OCI-M2 (cell line): ENCODE data around the gene NAALADL2.

Experiments used
- DNase-seq: peaks from one replicate; lab custom pipeline; 2025; ENCODE audit not compliant: unreplicated experiment; lab: John Stamatoyannopoulos, UW

The NAALADL2 gene

DNA sequence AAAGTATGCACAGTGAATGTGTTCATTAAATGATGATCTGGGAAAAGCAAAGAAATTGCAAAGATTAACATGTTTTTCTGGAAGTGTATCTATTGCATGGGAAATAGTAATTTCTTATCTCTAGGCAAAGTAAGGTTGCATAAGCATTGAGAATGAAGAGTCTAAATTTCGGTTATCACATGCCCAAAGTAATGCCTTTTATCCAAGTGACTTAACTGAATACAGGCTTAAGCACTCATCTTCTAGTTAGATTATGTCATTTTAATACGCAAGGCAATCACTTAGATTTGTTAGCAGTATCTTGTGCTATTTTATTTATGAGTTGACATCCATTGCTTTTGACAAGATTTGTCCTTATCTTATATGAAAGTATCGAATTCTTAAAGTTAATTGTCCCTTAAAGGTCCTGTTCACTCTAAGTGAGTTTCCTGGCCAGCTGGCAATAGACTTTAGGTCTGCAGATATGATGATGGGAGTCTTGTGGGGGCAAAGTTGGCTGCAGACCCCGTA is 100.5 kb downstream of the NAALADL2 start:
- no peak for DNase-seq

DNA sequence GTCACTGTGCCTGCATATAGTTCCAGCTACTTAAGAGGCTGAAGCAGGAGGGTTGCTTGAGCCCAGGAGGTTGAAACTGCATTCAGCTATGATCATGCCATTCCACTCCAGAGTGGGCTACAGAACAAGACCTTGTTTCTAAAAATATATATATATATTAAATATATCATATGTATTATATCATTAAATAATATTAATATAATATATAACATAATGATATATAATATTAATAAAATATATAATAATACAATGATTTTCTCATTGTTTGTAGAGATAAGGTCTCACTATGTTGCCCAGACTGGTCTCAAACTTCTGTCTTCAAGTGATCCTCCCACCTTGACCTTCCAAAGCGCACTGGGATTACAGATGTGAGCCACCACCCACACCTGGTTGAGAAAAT is 101.8 kb downstream of the NAALADL2 start:
- no peak for DNase-seq

GRCh38 chr3:174973465-174973864 is 114.3 kb downstream of the NAALADL2 start:
- no peak for DNase-seq

GRCh38 chr3:174986685-174987084 is 127.6 kb downstream of the NAALADL2 start:
- DNase-seq, result no peak

DNA sequence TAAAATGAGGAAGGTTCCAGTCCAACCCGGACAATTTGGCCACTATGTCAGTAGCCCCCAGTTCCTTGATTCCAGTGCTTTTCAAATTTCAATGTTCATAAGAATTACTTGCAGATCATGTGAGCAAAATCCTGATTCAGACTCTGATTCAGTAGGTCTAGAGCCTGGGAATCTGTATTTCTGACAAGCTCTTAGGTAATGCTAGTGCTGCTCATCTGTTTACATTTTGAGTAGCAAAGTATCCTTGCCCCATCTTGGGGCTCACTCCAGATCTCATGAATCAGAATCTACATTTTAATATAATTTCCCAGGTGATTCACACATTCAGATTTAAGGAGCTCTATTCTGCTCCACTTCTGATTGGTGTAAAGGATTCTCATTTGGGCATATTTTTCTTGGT is 142.0 kb downstream of the NAALADL2 start:
- no peak for DNase-seq

DNA sequence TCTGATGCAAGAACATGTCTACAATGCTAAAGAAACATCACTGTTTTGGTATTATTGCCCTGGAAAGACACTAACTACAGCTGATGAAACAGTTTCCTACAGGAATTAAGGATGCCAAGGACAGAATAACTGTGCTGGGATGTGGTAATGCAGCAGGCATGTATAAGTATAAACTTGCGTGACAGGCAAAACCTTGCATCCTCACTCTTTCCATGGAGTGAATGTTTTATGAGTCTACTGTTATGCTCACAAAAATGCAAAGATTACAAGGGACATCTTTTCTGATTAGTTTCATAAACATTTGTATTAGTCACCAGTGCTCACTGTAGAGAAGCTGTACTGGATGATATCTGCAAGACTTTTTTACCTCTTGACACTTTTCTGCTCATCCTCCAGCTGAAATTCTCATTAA is 143.6 kb downstream of the NAALADL2 start:
- DNase-seq, result no peak

- no peak for DNase-seq
Measured at GRCh38 chr3:175003590-175003989, 144.5 kb downstream of the NAALADL2 start.

- no peak for DNase-seq
Measured at GRCh38 chr3:175005193-175005592, 146.1 kb downstream of the NAALADL2 start.

DNA sequence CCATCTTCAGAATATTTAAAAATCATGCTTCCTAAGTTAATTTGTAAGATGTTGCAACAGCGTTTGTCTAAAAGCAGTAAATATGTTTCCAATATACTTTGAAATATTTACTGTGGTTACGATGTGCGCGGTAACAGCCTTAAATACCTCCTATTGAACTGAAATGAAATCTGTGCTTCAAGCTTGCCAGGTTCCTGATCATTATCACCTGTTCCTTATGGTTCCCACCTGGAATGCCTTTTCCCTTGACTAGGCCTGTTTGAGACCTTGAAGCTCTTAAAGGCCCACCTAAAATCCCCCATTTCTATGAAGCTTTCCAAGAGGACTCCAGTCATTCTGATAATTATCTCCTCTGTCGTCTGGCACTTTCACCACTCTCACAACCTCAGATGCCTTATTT is 146.7 kb downstream of the NAALADL2 start:
- no peak for DNase-seq

GRCh38 chr3:175007306-175007705 is 148.2 kb downstream of the NAALADL2 start:
- no peak for DNase-seq

- DNase-seq, result no peak
Measured at GRCh38 chr3:175009295-175009694, 150.2 kb downstream of the NAALADL2 start.

DNA sequence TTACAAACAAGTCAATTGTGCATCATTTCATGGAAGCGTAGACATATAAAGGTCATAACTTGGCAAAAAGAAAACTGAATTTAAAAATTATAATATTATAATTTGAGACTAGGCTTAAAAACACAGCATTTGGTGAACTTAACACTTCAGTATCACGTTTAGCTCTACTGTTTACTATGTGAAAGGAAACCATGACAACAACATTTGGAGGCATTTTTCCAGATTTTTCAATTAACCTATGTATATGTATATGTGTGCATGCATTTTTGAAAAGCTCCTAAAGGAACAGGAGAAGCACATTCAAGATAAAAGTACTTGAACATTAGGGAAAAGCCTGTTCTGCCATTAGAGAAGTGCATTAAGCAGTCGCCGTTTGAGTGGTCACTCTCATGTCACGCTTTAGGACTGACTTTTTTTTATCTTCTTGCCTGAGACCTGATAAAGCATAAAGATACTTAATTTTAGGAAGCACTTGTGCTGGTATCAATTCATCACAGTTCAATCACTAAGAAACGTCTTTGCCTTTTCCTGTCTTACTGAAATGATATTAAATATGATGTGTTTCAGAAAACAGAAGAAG is 156.0 kb downstream of the NAALADL2 start:
- DNase-seq, result no peak

GRCh38 chr3:175018946-175019727 is 160.0 kb downstream of the NAALADL2 start:
- no peak for DNase-seq

GRCh38 chr3:175020101-175020500 is 161.0 kb downstream of the NAALADL2 start:
- DNase-seq, result no peak

DNA sequence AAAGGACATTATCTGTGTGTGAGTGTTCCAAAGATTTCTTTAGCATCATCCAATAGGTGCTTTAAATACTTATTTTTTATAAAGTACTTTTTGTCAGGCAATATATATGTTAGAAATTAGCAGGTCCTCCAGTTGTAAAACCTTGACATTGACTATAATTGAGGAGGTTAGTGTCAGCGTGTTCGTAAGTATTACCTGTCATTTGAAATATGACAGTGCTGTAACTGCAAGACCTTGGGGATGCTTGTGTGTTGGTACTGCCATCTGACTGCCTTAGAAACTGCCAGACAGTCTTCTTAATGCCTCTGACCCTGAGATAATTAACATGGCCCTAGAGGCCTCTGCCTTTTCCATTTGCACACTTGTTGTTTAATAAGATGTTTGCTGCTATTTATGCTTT is 170.7 kb downstream of the NAALADL2 start:
- no peak for DNase-seq

- DNase-seq, result no peak
Measured at GRCh38 chr3:175039875-175040274, 180.7 kb downstream of the NAALADL2 start.

GRCh38 chr3:175041369-175041768 is 182.2 kb downstream of the NAALADL2 start:
- no peak for DNase-seq

- DNase-seq, result no peak
Measured at GRCh38 chr3:175046601-175047000, 187.5 kb downstream of the NAALADL2 start.

GRCh38 chr3:175047786-175048185 is 188.7 kb downstream of the NAALADL2 start:
- DNase-seq, result no peak

DNA sequence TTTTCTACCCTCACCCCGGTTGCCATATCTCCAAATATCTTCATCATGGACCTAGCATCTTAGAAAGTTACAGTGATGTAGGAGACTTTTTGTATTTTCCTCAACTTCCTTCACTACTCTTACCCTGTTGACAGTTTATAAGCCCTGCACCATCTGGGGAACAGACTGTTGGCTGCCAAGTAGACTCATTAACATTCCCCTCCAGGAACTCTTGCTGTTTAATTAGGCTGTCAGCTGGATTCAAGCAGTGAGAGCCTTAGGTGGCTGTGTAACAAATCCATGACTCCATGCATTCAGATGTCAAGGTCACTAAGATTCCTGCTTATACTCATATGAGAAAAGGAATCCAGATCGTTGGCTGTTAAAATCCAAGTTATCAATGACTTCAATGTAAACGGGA is 198.3 kb downstream of the NAALADL2 start:
- no peak for DNase-seq

- no peak for DNase-seq
Measured at GRCh38 chr3:175059788-175060187, 200.7 kb downstream of the NAALADL2 start.

DNA sequence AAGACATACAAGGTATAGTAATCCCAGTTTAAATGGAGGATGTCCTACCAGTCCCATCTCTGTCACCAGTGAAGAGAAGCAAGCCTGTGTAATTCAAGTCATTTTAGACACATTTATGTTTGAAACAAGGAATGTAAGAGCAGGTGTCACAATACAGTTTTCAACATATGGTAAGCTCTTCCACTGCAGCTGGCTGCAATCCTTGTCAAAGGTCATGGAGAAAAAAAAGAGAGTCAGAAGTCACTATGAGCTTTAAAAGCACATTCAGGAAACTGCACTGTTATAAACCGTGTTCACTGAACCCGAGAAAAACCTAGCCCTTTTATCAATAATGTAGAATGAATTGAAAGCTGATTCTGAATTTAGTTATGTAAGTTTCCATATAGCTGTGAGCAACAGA is 206.4 kb downstream of the NAALADL2 start:
- no peak for DNase-seq
